ENCODE data around the gene SNX1.
"Not testable (repeated sequence)": the region's sequence is repeated elsewhere in the genome, so short reads cannot be mapped to it uniquely, and the experiment has no call there.

DNA sequence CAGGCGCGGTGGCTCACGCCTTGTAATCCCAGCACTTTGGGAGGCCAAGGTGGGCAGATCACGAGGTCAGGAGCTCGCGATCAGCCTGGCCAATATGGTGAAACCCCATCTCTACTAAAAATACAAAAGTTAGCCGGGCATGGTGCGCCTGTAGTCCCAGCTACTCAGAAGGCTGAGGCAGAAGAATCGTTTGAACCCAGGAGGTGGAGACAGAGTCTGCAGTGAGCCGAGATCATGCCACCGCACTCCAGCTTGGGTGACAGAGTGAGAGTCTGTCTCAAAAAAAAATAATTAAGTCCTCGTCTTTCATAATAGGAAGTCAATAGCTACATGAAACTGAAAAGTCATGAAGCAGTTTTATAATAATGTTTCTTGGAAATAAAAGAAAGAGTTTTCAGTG, 42.1 kb upstream of the SNX1 start:
- TF ChIP-seq, protein P1, sequence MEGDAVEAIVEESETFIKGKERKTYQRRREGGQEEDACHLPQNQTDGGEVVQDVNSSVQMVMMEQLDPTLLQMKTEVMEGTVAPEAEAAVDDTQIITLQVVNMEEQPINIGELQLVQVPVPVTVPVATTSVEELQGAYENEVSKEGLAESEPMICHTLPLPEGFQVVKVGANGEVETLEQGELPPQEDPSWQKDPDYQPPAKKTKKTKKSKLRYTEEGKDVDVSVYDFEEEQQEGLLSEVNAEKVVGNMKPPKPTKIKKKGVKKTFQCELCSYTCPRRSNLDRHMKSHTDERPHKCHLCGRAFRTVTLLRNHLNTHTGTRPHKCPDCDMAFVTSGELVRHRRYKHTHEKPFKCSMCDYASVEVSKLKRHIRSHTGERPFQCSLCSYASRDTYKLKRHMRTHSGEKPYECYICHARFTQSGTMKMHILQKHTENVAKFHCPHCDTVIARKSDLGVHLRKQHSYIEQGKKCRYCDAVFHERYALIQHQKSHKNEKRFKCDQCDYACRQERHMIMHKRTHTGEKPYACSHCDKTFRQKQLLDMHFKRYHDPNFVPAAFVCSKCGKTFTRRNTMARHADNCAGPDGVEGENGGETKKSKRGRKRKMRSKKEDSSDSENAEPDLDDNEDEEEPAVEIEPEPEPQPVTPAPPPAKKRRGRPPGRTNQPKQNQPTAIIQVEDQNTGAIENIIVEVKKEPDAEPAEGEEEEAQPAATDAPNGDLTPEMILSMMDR (IDR thresholded peaks at IDR 0.05; ENCODE audit: poor library complexity, severe bottlenecking): not testable (repeated sequence)
- TF ChIP-seq, protein P2, sequence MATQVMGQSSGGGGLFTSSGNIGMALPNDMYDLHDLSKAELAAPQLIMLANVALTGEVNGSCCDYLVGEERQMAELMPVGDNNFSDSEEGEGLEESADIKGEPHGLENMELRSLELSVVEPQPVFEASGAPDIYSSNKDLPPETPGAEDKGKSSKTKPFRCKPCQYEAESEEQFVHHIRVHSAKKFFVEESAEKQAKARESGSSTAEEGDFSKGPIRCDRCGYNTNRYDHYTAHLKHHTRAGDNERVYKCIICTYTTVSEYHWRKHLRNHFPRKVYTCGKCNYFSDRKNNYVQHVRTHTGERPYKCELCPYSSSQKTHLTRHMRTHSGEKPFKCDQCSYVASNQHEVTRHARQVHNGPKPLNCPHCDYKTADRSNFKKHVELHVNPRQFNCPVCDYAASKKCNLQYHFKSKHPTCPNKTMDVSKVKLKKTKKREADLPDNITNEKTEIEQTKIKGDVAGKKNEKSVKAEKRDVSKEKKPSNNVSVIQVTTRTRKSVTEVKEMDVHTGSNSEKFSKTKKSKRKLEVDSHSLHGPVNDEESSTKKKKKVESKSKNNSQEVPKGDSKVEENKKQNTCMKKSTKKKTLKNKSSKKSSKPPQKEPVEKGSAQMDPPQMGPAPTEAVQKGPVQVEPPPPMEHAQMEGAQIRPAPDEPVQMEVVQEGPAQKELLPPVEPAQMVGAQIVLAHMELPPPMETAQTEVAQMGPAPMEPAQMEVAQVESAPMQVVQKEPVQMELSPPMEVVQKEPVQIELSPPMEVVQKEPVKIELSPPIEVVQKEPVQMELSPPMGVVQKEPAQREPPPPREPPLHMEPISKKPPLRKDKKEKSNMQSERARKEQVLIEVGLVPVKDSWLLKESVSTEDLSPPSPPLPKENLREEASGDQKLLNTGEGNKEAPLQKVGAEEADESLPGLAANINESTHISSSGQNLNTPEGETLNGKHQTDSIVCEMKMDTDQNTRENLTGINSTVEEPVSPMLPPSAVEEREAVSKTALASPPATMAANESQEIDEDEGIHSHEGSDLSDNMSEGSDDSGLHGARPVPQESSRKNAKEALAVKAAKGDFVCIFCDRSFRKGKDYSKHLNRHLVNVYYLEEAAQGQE (IDR thresholded peaks at IDR 0.05; ENCODE audit: borderline replicate concordance): not testable (repeated sequence)
- not testable (repeated sequence) for TF ChIP-seq SMC3 (conservative IDR thresholded peaks at IDR 0.05; ENCODE audit: poor library complexity); EZH2 (IDR thresholded peaks at IDR 0.05; ENCODE audit: borderline replicate concordance, insufficient read depth, low read length, poor library complexity, severe bottlenecking); EP300 (conservative IDR thresholded peaks at IDR 0.05; ENCODE audit: poor library complexity, severe bottlenecking); RAD21 (conservative IDR thresholded peaks at IDR 0.05); POLR2AphosphoS5 (IDR thresholded peaks at IDR 0.05); MXI1 (conservative IDR thresholded peaks at IDR 0.05; ENCODE audit: poor library complexity, severe bottlenecking)
